Hepatocyte (in vitro differentiated cells): ENCODE data around the gene ELF3. TPM values are rescaled to one million over a fixed set of nuclear protein-coding genes. Genes with fewer than 3 reads are reported as not detected.
A peak's percentile ranks its signal among the peaks of the same experiment; 100 is the strongest.

ENCODE experiments used
- DNase-seq: peaks from one replicate; pipeline ENCODE4 v3.0.0-alpha.2; 2016; ENCODE audit warnings: low spot score
- H2AFZ ChIP-seq: fragments of 200-600 bp; sonication (generic); 2 replicates; pipeline ENCODE4 v1.6.0; 2016; ENCODE audit warnings: antibody characterized with exemption, mild to moderate bottlenecking
- H3K27ac ChIP-seq: fragments of 200-600 bp; sonication (generic); 2 replicates; pipeline ENCODE4 v1.5.1; 2016; ENCODE audit warnings: mild to moderate bottlenecking
- H3K27me3 ChIP-seq: fragments of 200-600 bp; sonication (generic); 2 replicates; pipeline ENCODE4 v1.6.1; 2016
- H3K36me3 ChIP-seq: fragments of 200-600 bp; sonication (generic); replicated peaks from 2 replicates; pipeline ENCODE4 v1.5.1; 2016; ENCODE audit warnings: low read depth; ENCODE audit not compliant: insufficient read depth
- H3K4me1 ChIP-seq: fragments of 200-600 bp; sonication (generic); 2 replicates; pipeline ENCODE4 v1.5.1; 2016; ENCODE audit warnings: mild to moderate bottlenecking, moderate library complexity; ENCODE audit not compliant: insufficient read depth
- H3K4me2 ChIP-seq: fragments of 200-600 bp; sonication (generic); 2 replicates; pipeline ENCODE4 v1.6.0; 2016
- H3K4me3 ChIP-seq: fragments of 200-600 bp; sonication (generic); 2 replicates; pipeline ENCODE4 v1.5.1; 2016; ENCODE audit warnings: mild to moderate bottlenecking
- H3K79me2 ChIP-seq: fragments of 200-600 bp; sonication (generic); 2 replicates; pipeline ENCODE4 v1.6.0; 2017; ENCODE audit warnings: mild to moderate bottlenecking
- H3K9me2 ChIP-seq: fragments of 200-600 bp; sonication (generic); replicated peaks from 2 replicates; pipeline ENCODE4 v1.6.0; 2017; ENCODE audit warnings: mild to moderate bottlenecking; ENCODE audit not compliant: insufficient read depth
- H3K9me3 ChIP-seq: fragments of 200-600 bp; sonication (generic); 2 replicates; pipeline ENCODE4 v1.5.1; 2016; ENCODE audit warnings: low read depth, mild to moderate bottlenecking
- H4K20me1 ChIP-seq: fragments of 200-600 bp; sonication (generic); 2 replicates; pipeline ENCODE4 v1.6.0; 2016; ENCODE audit warnings: mild to moderate bottlenecking; ENCODE audit not compliant: insufficient read depth, poor library complexity, severe bottlenecking
- CTCF ChIP-seq: fragments of 200-600 bp; sonication (generic); IDR thresholded peaks from 2 replicates; pipeline ENCODE4 v1.5.1; 2016; ENCODE audit warnings: antibody characterized with exemption, mild to moderate bottlenecking; ENCODE audit not compliant: poor library complexity
- EZH2 ChIP-seq: fragments of 200-600 bp; sonication (generic); IDR thresholded peaks from 2 replicates; pipeline ENCODE4 v1.6.1; 2016; ENCODE audit warnings: antibody characterized with exemption, mild to moderate bottlenecking, borderline replicate concordance
- EZH2phosphoT487 ChIP-seq: fragments of 200-600 bp; sonication (generic); IDR thresholded peaks from one replicate; pipeline ENCODE4 v1.6.1; 2018; ENCODE audit warnings: antibody characterized with exemption, mild to moderate bottlenecking, low read depth, moderate library complexity; ENCODE audit not compliant: unreplicated experiment, severe bottlenecking
- WGBS: methylation state at CpG from one replicate; pipeline ENCODE4 v1.1.6; 2016; ENCODE audit warnings: low lambda C conversion rate; ENCODE audit errors: missing lambda C conversion rate; 5-methylcytosine and 5-hydroxymethylcytosine counted together
- polyA plus RNA-seq: library from polyadenylated mRNA; unstranded; fragments of >200 nt; fragmentation: Nextera tagmentation; extraction: Ambion mirVana; gene quantifications from 2 replicates; pipeline ENCODE4 v1.2.1, GENCODE V29; 2016
- total RNA-seq: library from RNA; depleted of rRNA; stranded (reverse); fragments of >200 nt; gene quantifications from 2 replicates; pipeline ENCODE4 v1.2.3, GENCODE V29; 2014

Gene ELF3
- total and polyA plus RNA-seq, 2 experiments from 2014 or later, result 333 to 367 TPM

GRCh38 chr1:202004711-202005110, 5.7 kb upstream of the ELF3 start:
- Histone ChIP-seq H4K20me1 (no peaks in the 10 kb centered on the region), H3K79me2 (peaks cover 51% of the 10 kb centered on the region), H3K27me3 (no peaks in the 10 kb centered on the region), H3K9me2 (no peaks in the 10 kb centered on the region), H2AFZ (no peak overlapping the region), H3K4me3 (no peak overlapping the region), H3K4me2 (no peak overlapping the region), H3K4me1 (peaks cover 35% of the 10 kb centered on the region), H3K36me3 (no peaks in the 10 kb centered on the region), H3K27ac (no peak overlapping the region), H3K9me3 (no peaks in the 10 kb centered on the region)
- WGBS, result 81% methylated on average over 9 of the region's 9 CpGs
- TF ChIP-seq EZH2phosphoT487 (no peak), EZH2 (no peak), CTCF (no peak)
- DNase-seq, result no peak

GRCh38 chr1:202005958-202006357, 4.4 kb upstream of the ELF3 start:
- Histone ChIP-seq H3K27me3 (no peaks in the 10 kb centered on the region), H3K79me2 (peaks cover 52% of the 10 kb centered on the region), H3K9me3 (no peaks in the 10 kb centered on the region), H3K27ac (peak overlapping the region; percentile 91), H3K4me2 (peak overlapping the region; percentile 67), H3K4me1 (peaks cover 38% of the 10 kb centered on the region), H3K9me2 (no peaks in the 10 kb centered on the region), H4K20me1 (peaks cover 4% of the 10 kb centered on the region), H3K36me3 (no peaks in the 10 kb centered on the region), H3K4me3 (no peak overlapping the region), H2AFZ (no peak overlapping the region)
- DNase-seq, result no peak
- WGBS, result 76% methylated on average over 2 of the region's 2 CpGs
- TF ChIP-seq EZH2 (no peak), EZH2phosphoT487 (no peak), CTCF (peak; percentile 57)

- Histone ChIP-seq H3K79me2 (peaks cover 63% of the 10 kb centered on the region), H3K27me3 (no peaks in the 10 kb centered on the region), H4K20me1 (peaks cover 18% of the 10 kb centered on the region), H3K4me3 (peak overlapping the region; percentile 26), H3K9me3 (no peaks in the 10 kb centered on the region), H3K36me3 (no peaks in the 10 kb centered on the region), H2AFZ (no peak overlapping the region), H3K9me2 (no peaks in the 10 kb centered on the region), H3K27ac (peak overlapping the region; percentile 91), H3K4me1 (peaks cover 38% of the 10 kb centered on the region), H3K4me2 (peak overlapping the region; percentile 67)
- 44% methylated on average over 8 of the region's 8 CpGs for WGBS
- TF ChIP-seq EZH2phosphoT487 (no peak), CTCF (no peak), EZH2 (no peak)
- no peak for DNase-seq
Observed at GRCh38 chr1:202007304-202007703, 3.1 kb upstream of the ELF3 start.
